ENCODE data around the gene ADD2. TPM values are rescaled to one million over a fixed set of nuclear protein-coding genes. Genes with fewer than 3 reads are reported as not detected.

Gene ADD2
- total RNA-seq, 1 donor from 2014 or later: 3.4 TPM

- intact Hi-C loops (cut with DNase I): no loop called here
- H3K4me3 ChIP-seq: no peak overlapping the region
- H3K9me3 ChIP-seq: no peaks in the 10 kb centered on the region
- H3K27ac ChIP-seq: no peak overlapping the region
- peak in 1 of 2 donors; percentile 55 for DNase-seq (ENCODE audit: extremely low spot score in 2 of 2)
- TF ChIP-seq, protein P1, sequence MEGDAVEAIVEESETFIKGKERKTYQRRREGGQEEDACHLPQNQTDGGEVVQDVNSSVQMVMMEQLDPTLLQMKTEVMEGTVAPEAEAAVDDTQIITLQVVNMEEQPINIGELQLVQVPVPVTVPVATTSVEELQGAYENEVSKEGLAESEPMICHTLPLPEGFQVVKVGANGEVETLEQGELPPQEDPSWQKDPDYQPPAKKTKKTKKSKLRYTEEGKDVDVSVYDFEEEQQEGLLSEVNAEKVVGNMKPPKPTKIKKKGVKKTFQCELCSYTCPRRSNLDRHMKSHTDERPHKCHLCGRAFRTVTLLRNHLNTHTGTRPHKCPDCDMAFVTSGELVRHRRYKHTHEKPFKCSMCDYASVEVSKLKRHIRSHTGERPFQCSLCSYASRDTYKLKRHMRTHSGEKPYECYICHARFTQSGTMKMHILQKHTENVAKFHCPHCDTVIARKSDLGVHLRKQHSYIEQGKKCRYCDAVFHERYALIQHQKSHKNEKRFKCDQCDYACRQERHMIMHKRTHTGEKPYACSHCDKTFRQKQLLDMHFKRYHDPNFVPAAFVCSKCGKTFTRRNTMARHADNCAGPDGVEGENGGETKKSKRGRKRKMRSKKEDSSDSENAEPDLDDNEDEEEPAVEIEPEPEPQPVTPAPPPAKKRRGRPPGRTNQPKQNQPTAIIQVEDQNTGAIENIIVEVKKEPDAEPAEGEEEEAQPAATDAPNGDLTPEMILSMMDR (IDR thresholded peaks at IDR 0.05): no peak
- TF ChIP-seq POLR2AphosphoS5 (IDR thresholded peaks at IDR 0.05; ENCODE audit: insufficient read depth in 1 of 2, low read depth in 1 of 2) (no peak), POLR2A (IDR thresholded peaks at IDR 0.05) (no peak)
- H3K36me3 ChIP-seq: no peaks in the 10 kb centered on the region
- no peaks in the 10 kb centered on the region for H3K27me3 ChIP-seq
- no peaks in the 10 kb centered on the region for H3K4me1 ChIP-seq
Observed at GRCh38 chr2:70696142-70696541, 71.9 kb downstream of the ADD2 start.

DNA sequence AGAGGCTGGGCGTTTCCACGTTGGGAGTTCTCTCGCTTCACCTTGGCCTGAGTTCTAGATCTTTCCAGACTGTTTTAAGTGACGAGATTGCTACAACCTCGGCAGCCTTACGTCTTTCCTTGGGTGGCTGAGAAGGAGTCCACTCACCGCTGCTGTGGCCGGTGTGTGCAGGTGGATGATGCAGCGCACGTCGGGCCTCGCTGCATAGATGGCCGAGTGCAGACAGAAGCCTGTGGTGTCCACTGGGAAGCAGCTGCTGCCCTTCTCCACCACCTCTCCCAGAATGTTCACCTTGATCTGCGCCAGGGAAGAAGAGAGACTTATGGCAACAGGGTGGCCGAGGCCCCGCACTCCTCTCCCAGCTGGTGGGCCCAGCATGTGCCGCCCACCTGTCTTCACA, 75.7 kb downstream of the ADD2 start:
- Histone ChIP-seq H3K4me3 (no peak overlapping the region), H3K9me3 (no peaks in the 10 kb centered on the region), H3K36me3 (no peaks in the 10 kb centered on the region), H3K4me1 (no peaks in the 10 kb centered on the region), H3K27ac (no peak overlapping the region), H3K27me3 (no peaks in the 10 kb centered on the region)
- intact Hi-C loops (cut with DNase I): no loop called here
- TF ChIP-seq POLR2A (IDR thresholded peaks at IDR 0.05) (no peak), POLR2AphosphoS5 (IDR thresholded peaks at IDR 0.05; ENCODE audit: insufficient read depth in 1 of 2, low read depth in 1 of 2) (no peak)
- TF ChIP-seq, protein P1 (IDR thresholded peaks at IDR 0.05): no peak
- DNase-seq (ENCODE audit: extremely low spot score in 2 of 2): peak in 1 of 2 donors; percentile 64

- H3K27ac ChIP-seq: no peak overlapping the region
- DNase-seq (ENCODE audit: extremely low spot score in 2 of 2): peak in 1 of 2 donors; percentile 64
- no peaks in the 10 kb centered on the region for H3K27me3 ChIP-seq
- H3K4me1 ChIP-seq: no peaks in the 10 kb centered on the region
- TF ChIP-seq POLR2AphosphoS5 (IDR thresholded peaks at IDR 0.05; ENCODE audit: insufficient read depth in 1 of 2, low read depth in 1 of 2): no peak
- no peak for TF ChIP-seq POLR2A (IDR thresholded peaks at IDR 0.05)
- TF ChIP-seq, protein P1 (IDR thresholded peaks at IDR 0.05): no peak
- intact Hi-C loops (cut with DNase I): no loop called here
- H3K36me3 ChIP-seq: no peaks in the 10 kb centered on the region
- H3K4me3 ChIP-seq: no peak overlapping the region
- no peaks in the 10 kb centered on the region for H3K9me3 ChIP-seq
Observed at GRCh38 chr2:70691497-70692140, 76.4 kb downstream of the ADD2 start.

DNA sequence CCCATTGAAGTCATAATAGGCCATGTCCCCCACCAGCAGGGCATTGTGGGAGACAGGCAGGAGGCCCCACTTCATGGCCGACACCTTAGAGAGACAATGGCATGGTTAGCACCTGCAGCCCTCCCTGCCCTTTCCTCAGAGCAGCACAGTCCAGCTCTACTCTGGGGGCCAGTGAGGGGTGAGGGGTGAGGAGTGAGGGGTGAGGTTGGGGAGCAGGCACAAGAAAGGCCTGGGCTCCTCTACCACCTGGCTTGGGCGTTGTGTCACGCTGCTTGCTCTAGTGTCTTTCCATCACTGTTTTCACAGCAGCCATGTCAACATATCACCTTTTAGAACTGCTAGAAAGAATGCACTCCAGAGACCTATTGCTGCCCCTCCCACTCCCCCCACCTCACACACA, 77.2 kb downstream of the ADD2 start:
- intact Hi-C loops (cut with DNase I): no loop called here
- Histone ChIP-seq H3K4me3 (no peak overlapping the region), H3K27me3 (no peaks in the 10 kb centered on the region), H3K4me1 (no peaks in the 10 kb centered on the region), H3K27ac (no peak overlapping the region), H3K36me3 (no peaks in the 10 kb centered on the region), H3K9me3 (no peaks in the 10 kb centered on the region)
- peak in 1 of 2 donors; percentile 58 for DNase-seq (ENCODE audit: extremely low spot score in 2 of 2)
- TF ChIP-seq, protein P1 (IDR thresholded peaks at IDR 0.05): no peak

DNA sequence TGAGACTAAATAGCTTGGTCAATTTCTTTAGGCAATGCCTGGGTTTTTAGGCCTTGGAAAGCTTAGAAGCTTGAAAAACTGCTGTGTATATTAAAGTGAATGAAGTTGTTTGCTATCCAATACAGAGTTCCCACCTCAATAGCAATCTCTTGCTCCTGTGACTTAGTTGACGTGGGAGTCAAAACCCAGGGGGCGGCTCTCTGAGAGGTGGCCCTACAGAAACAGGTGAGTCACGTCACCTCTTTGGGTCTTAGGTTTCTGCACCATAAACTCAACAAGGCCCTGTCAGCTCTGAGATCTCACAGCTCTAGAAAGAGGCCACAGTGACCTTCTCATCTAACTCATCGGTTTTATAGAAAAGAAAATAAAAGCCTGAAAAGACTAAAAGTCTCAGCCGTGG, 79.6 kb downstream of the ADD2 start:
- TF ChIP-seq POLR2A (IDR thresholded peaks at IDR 0.05) (no peak), POLR2AphosphoS5 (IDR thresholded peaks at IDR 0.05; ENCODE audit: insufficient read depth in 1 of 2, low read depth in 1 of 2) (no peak)
- TF ChIP-seq, protein P1 (IDR thresholded peaks at IDR 0.05): no peak
- no peaks in the 10 kb centered on the region for H3K36me3 ChIP-seq
- DNase-seq (ENCODE audit: extremely low spot score in 2 of 2): no peak
- intact Hi-C loops (cut with DNase I): no loop called here
- H3K9me3 ChIP-seq: no peaks in the 10 kb centered on the region
- no peak overlapping the region for H3K4me3 ChIP-seq
- no peaks in the 10 kb centered on the region for H3K4me1 ChIP-seq
- no peak overlapping the region for H3K27ac ChIP-seq
- H3K27me3 ChIP-seq: no peaks in the 10 kb centered on the region
